Ishikawa (cell line): ENCODE measurements around the gene S100A1.

Experiments
- CEBPB ChIP-seq: IDR thresholded peaks from 2 replicates; pipeline ENCODE4 v1.6.1; 2012
- CREB1 ChIP-seq: IDR thresholded peaks from 2 replicates; pipeline ENCODE4 v1.6.1; 2012; ENCODE audit warnings: low read depth
- EGR1 ChIP-seq: IDR thresholded peaks from 2 replicates; pipeline ENCODE4 v1.6.1; 2012
- EP300 ChIP-seq: IDR thresholded peaks from 2 replicates; pipeline ENCODE4 v1.6.1; 2012; ENCODE audit warnings: borderline replicate concordance
- FOXM1 ChIP-seq: IDR thresholded peaks from 2 replicates; pipeline ENCODE4 v1.6.1; 2012; ENCODE audit warnings: low read depth, borderline replicate concordance
- NFIC ChIP-seq: IDR thresholded peaks from 2 replicates; pipeline ENCODE4 v1.6.1; 2012
- RAD21 ChIP-seq: IDR thresholded peaks from 2 replicates; pipeline ENCODE4 v1.6.1; 2012; ENCODE audit warnings: low read depth
- TAF1 ChIP-seq: IDR thresholded peaks from 2 replicates; pipeline ENCODE4 v1.6.1; 2012; ENCODE audit warnings: low read depth, mild to moderate bottlenecking
- TCF12 ChIP-seq: IDR thresholded peaks from 2 replicates; pipeline ENCODE4 v1.6.1; 2012; ENCODE audit warnings: low read depth
- TEAD4 ChIP-seq: IDR thresholded peaks from 2 replicates; pipeline ENCODE4 v1.6.1; 2012
- YY1 ChIP-seq: IDR thresholded peaks from 2 replicates; pipeline ENCODE4 v1.6.1; 2012; ENCODE audit warnings: low read depth
- ZBTB7A ChIP-seq: IDR thresholded peaks from 2 replicates; pipeline ENCODE4 v1.6.1; 2012; ENCODE audit warnings: low read depth
- TF ChIP-seq, protein P1 (sequence below): IDR thresholded peaks from 2 replicates; pipeline ENCODE4 v1.6.1; 2012; ENCODE audit warnings: low read depth, mild to moderate bottlenecking
- TF ChIP-seq, protein P2 (sequence below): IDR thresholded peaks from 2 replicates; pipeline ENCODE4 v1.6.1; 2012
- TF ChIP-seq, protein P3 (sequence below): IDR thresholded peaks from 2 replicates; pipeline ENCODE4 v1.6.1; 2012

S100A1 gene

GRCh38 chr1:153638261-153638660 lies 10.0 kb downstream of the S100A1 start:
- TF ChIP-seq YY1 (no peak), FOXM1 (no peak), NFIC (no peak), CEBPB (no peak), TAF1 (no peak), EP300 (no peak)
- TF ChIP-seq, protein P1, sequence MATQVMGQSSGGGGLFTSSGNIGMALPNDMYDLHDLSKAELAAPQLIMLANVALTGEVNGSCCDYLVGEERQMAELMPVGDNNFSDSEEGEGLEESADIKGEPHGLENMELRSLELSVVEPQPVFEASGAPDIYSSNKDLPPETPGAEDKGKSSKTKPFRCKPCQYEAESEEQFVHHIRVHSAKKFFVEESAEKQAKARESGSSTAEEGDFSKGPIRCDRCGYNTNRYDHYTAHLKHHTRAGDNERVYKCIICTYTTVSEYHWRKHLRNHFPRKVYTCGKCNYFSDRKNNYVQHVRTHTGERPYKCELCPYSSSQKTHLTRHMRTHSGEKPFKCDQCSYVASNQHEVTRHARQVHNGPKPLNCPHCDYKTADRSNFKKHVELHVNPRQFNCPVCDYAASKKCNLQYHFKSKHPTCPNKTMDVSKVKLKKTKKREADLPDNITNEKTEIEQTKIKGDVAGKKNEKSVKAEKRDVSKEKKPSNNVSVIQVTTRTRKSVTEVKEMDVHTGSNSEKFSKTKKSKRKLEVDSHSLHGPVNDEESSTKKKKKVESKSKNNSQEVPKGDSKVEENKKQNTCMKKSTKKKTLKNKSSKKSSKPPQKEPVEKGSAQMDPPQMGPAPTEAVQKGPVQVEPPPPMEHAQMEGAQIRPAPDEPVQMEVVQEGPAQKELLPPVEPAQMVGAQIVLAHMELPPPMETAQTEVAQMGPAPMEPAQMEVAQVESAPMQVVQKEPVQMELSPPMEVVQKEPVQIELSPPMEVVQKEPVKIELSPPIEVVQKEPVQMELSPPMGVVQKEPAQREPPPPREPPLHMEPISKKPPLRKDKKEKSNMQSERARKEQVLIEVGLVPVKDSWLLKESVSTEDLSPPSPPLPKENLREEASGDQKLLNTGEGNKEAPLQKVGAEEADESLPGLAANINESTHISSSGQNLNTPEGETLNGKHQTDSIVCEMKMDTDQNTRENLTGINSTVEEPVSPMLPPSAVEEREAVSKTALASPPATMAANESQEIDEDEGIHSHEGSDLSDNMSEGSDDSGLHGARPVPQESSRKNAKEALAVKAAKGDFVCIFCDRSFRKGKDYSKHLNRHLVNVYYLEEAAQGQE: no peak

- no peak for TF ChIP-seq TEAD4
- TF ChIP-seq EGR1: no peak
- TF ChIP-seq YY1: no peak
- no peak for TF ChIP-seq ZBTB7A
- no peak for TF ChIP-seq TCF12
- no peak for TF ChIP-seq RAD21
- no peak for TF ChIP-seq CEBPB
- no peak for TF ChIP-seq CREB1
- TF ChIP-seq, protein P2, sequence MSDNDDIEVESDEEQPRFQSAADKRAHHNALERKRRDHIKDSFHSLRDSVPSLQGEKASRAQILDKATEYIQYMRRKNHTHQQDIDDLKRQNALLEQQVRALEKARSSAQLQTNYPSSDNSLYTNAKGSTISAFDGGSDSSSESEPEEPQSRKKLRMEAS: no peak
- no peak for TF ChIP-seq EP300
- TF ChIP-seq, protein P3, sequence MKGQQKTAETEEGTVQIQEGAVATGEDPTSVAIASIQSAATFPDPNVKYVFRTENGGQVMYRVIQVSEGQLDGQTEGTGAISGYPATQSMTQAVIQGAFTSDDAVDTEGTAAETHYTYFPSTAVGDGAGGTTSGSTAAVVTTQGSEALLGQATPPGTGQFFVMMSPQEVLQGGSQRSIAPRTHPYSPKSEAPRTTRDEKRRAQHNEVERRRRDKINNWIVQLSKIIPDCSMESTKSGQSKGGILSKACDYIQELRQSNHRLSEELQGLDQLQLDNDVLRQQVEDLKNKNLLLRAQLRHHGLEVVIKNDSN: no peak
- TF ChIP-seq, protein P1: no peak
- no peak for TF ChIP-seq NFIC
- TF ChIP-seq TAF1: no peak
- no peak for TF ChIP-seq FOXM1
Measured at GRCh38 chr1:153639280-153639679, 11.0 kb downstream of the S100A1 start.

- TF ChIP-seq TCF12 (no peak), CREB1 (no peak), TEAD4 (no peak), YY1 (no peak), TAF1 (no peak), CEBPB (no peak), EGR1 (no peak), NFIC (no peak), EP300 (no peak)
- TF ChIP-seq, protein P1: no peak
- TF ChIP-seq, protein P2: no peak
Measured at GRCh38 chr1:153640861-153641260, 12.6 kb downstream of the S100A1 start.

GRCh38 chr1:153642161-153642560 lies 13.9 kb downstream of the S100A1 start:
- TF ChIP-seq YY1: no peak

GRCh38 chr1:153643100-153643499 lies 14.9 kb downstream of the S100A1 start:
- TF ChIP-seq CEBPB (no peak), RAD21 (no peak), YY1 (no peak), TCF12 (no peak), CREB1 (no peak), TEAD4 (no peak), ZBTB7A (no peak), NFIC (no peak)

GRCh38 chr1:153643816-153644215 lies 15.6 kb downstream of the S100A1 start:
- TF ChIP-seq TAF1: no peak
- TF ChIP-seq CREB1: no peak
- no peak for TF ChIP-seq NFIC
- TF ChIP-seq, protein P3: no peak
- no peak for TF ChIP-seq EGR1
- no peak for TF ChIP-seq TEAD4
- TF ChIP-seq, protein P2: no peak
- TF ChIP-seq, protein P1: no peak
- no peak for TF ChIP-seq FOXM1
- TF ChIP-seq EP300: no peak
- TF ChIP-seq YY1: no peak
- no peak for TF ChIP-seq CEBPB
- TF ChIP-seq TCF12: no peak
- TF ChIP-seq RAD21: no peak
- no peak for TF ChIP-seq ZBTB7A
